HG03159 (cell line): ENCODE results near the gene GALNT10.

Source experiments
- ATAC-seq: cut with Tn5 transposase; IDR thresholded peaks from one replicate; pipeline ENCODE4 v1.9.1; 2021; ENCODE audit warnings: mild to moderate bottlenecking, moderate library complexity; ENCODE audit not compliant: unreplicated experiment

Gene GALNT10

DNA sequence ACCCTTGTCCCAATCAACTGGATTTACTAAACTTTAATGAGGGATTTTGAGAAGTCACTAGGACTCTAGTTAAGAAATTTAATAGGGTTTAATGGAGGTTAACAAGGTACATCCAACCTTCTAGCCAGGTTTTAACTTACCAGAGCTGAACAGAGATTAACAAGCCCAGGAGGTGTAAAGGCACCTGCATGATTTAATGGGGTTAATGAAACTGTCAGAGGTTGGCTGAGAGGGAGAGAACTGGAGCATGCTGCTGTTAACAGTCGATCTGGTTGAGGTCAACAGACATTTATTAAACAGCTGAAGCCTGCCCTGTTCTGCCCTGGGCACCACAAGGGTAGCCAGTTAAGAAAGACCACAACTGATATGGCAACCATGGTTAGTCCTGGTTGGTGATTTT lies 273.9 kb downstream of the GALNT10 start:
- ATAC-seq, result no peak

- ATAC-seq, result no peak
Observed at GRCh38 chr5:154465169-154465568, 274.6 kb downstream of the GALNT10 start.

- ATAC-seq, result no peak
Observed at GRCh38 chr5:154466147-154466546, 275.6 kb downstream of the GALNT10 start.

DNA sequence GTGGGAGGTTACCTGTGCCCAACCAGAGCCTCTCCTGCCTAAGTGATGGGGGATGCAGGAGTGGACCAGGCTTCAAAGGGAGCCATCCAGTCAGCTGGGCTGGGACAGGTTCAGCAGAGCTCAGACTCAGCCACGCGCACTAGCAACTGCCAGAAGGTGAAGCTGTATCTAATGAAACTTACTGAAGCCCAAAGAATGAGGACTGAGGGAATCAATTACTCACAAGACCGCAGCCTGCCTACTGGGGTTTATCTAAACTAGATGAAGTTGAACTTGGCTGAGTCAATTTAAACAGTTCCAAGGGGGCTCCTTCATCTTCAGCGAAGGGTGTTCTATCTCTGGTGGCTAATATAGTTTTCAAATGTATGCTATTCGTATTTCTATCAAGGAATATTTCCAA lies 276.1 kb downstream of the GALNT10 start:
- no peak for ATAC-seq

DNA sequence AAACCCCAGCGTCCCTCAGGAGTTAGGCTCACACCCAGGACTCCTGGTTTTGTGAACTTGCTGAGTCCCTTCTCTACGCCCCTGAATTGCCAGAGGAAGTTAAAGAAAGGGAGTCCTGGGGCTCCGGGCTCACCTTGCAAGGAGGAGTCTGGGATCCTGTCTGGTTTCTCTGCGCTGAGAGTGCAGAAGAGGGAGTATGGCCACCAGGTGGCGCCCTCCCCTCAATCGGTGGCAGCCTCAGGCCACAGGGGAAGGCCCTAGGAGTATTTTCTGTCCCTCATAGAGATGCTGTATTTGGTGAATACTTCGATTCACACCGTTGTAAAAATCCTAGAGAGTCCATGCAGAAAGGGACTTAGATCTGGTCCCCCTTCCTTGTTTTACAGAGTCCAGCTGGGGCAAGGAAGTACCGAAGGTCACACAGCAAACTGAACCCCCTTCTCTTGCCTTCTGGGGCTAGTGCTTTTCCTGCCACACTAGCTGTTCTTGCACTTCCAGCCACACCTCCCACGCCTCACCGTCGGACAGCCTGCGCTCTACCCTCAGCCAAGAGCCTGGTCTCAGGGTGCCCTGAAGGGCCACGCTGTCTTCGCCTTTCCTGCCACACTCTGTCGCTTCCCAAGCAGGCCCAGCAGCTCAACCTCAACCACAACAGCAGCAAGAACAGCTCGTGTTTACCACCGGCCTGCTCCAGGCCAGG lies 277.3 kb downstream of the GALNT10 start:
- peak; percentile 91 for ATAC-seq

GRCh38 chr5:154470137-154470536 lies 279.6 kb downstream of the GALNT10 start:
- no peak for ATAC-seq
